Fibroblast of lung (primary cell): ENCODE data around the gene SUPT7L. TPM values are rescaled to one million over a fixed set of nuclear protein-coding genes. Genes with fewer than 3 reads are reported as not detected.

Experiments used
- DNase-seq, 2 donors: peaks; one replicate each; pipeline versions ENCODE4 v3.0.0 to v3.0.0-alpha.2; 2010; ENCODE audit warnings: low read depth in 2 of 2
- H2AFZ ChIP-seq: 2 replicates; pipeline ENCODE4 v1.5.1; 2012; ENCODE audit warnings: low read length, control low read depth, inconsistent platforms
- H3K27ac ChIP-seq: 2 replicates; pipeline ENCODE4 v1.5.1; 2011; ENCODE audit warnings: low read length, control low read depth; ENCODE audit not compliant: insufficient read depth
- H3K27me3 ChIP-seq: 2 replicates; pipeline ENCODE4 v1.5.1; 2011; ENCODE audit warnings: mild to moderate bottlenecking, low read length; ENCODE audit not compliant: control insufficient read depth, insufficient read depth
- H3K36me3 ChIP-seq: 2 replicates; pipeline ENCODE4 v1.5.1; 2011; ENCODE audit warnings: low read length; ENCODE audit not compliant: control insufficient read depth, insufficient read depth
- H3K4me1 ChIP-seq: 2 replicates; pipeline ENCODE4 v1.5.1; 2011; ENCODE audit warnings: low read length; ENCODE audit not compliant: control insufficient read depth, insufficient read depth; ENCODE audit errors: extremely low read depth
- H3K4me2 ChIP-seq: 2 replicates; pipeline ENCODE4 v1.5.1; 2011; ENCODE audit warnings: low read length, control low read depth; ENCODE audit not compliant: insufficient read depth; ENCODE audit errors: extremely low read depth
- H3K4me3 ChIP-seq, 4 experiments: fragments of 200-600 bp in 1 of 4; sonication (generic) in 1 of 4; replicated peaks in 1 of 4; 2 replicates each; pipeline ENCODE4 v1.5.1; 2011 to 2016; ENCODE audit warnings: low read length in 4 of 4, low read depth in 3 of 4, mild to moderate bottlenecking in 3 of 4, control low read depth in 2 of 4, inconsistent platforms in 1 of 4, mixed read lengths in 1 of 4; ENCODE audit not compliant: insufficient read depth in 1 of 4; ENCODE audit errors: control extremely low read depth in 1 of 4
- H3K79me2 ChIP-seq: 2 replicates; pipeline ENCODE4 v1.5.1; 2012; ENCODE audit warnings: mild to moderate bottlenecking, low read length, inconsistent platforms; ENCODE audit not compliant: control insufficient read depth, insufficient read depth
- H3K9ac ChIP-seq: 2 replicates; pipeline ENCODE4 v1.5.1; 2011; ENCODE audit warnings: mild to moderate bottlenecking, low read length, control low read depth; ENCODE audit not compliant: insufficient read depth
- H3K9me3 ChIP-seq: 2 replicates; pipeline ENCODE4 v1.5.1; 2012; ENCODE audit warnings: low read depth, low read length; ENCODE audit not compliant: control insufficient read depth, insufficient read depth
- H4K20me1 ChIP-seq: 2 replicates; pipeline ENCODE4 v1.5.1; 2011; ENCODE audit warnings: low read length; ENCODE audit not compliant: control insufficient read depth, insufficient read depth; ENCODE audit errors: extremely low read depth
- EZH2 ChIP-seq: IDR thresholded peaks from 2 replicates; pipeline ENCODE4 v1.5.1; 2012; ENCODE audit warnings: low read length, control low read depth, mild to moderate bottlenecking; ENCODE audit errors: missing control alignments
- polyA plus RNA-seq, 2 donors: library from polyadenylated mRNA; depleted of rRNA in 1 of 2; stranded (reverse) in 1 of 2; unstranded in 1 of 2; fragments of >200 nt; gene quantifications; 2 replicates each; pipeline ENCODE4 v1.2.1, GENCODE V29; 2011 to 2012; ENCODE audit warnings: missing spikeins in 1 of 2
- total RNA-seq: library from RNA; depleted of rRNA; stranded (reverse); fragments of >200 nt; gene quantifications from 2 replicates; pipeline ENCODE4 v1.2.1, GENCODE V29; 2014
- TF ChIP-seq, protein P1 (sequence below), 2 donors: IDR thresholded peaks in 1 of 2; conservative IDR thresholded peaks in 1 of 2; 1 replicate in 1 of 2; 2 replicates in 1 of 2; pipeline ENCODE4 v1.5.1; 2011 to 2012; ENCODE audit warnings: low read length in 2 of 2, control low read depth in 1 of 2, inconsistent platforms in 1 of 2, low read depth in 1 of 2, mild to moderate bottlenecking in 1 of 2

SUPT7L gene
- total and polyA plus RNA-seq, 2 donors (not counting 1 experiment from before 2014, with no cell fraction given), result 27.2 to 29.9 TPM

- peak overlapping the region; percentile 48 for H3K27ac ChIP-seq
- no peak overlapping the region for H2AFZ ChIP-seq
These were observed 40.4 kb upstream of the SUPT7L start for GRCh38 chr2:27703638-27704341.

DNA sequence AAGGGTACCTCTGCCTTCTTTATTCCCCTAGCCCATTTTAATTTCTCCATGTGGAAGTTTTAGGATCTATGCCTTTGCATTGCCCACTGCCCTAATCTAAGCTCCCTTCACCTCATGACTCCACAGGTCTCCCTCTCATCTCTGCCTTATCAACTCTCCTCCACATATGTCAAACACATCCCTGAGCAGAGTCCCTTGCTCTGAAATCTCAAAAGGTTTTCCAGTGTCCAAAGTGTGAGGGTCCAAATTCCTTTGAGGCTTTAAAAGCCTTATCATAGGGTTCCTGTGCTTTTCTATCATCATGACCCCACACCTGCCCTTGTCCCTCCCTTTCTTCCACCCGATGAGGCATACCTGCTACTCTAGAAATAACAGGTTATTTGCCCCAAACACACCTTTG is 38.9 kb upstream of the SUPT7L start:
- no peak overlapping the region for H3K27ac ChIP-seq
- no peak overlapping the region for H3K4me3 ChIP-seq
- no peaks in the 10 kb centered on the region for H3K27me3 ChIP-seq
- H4K20me1 ChIP-seq, result no peaks in the 10 kb centered on the region
- no peaks in the 10 kb centered on the region for H3K79me2 ChIP-seq
- peaks cover 16% of the 10 kb centered on the region for H3K4me1 ChIP-seq
- no peak overlapping the region for H3K9ac ChIP-seq
- no peak overlapping the region for H2AFZ ChIP-seq
- TF ChIP-seq EZH2, result no peak
- TF ChIP-seq, protein P1, sequence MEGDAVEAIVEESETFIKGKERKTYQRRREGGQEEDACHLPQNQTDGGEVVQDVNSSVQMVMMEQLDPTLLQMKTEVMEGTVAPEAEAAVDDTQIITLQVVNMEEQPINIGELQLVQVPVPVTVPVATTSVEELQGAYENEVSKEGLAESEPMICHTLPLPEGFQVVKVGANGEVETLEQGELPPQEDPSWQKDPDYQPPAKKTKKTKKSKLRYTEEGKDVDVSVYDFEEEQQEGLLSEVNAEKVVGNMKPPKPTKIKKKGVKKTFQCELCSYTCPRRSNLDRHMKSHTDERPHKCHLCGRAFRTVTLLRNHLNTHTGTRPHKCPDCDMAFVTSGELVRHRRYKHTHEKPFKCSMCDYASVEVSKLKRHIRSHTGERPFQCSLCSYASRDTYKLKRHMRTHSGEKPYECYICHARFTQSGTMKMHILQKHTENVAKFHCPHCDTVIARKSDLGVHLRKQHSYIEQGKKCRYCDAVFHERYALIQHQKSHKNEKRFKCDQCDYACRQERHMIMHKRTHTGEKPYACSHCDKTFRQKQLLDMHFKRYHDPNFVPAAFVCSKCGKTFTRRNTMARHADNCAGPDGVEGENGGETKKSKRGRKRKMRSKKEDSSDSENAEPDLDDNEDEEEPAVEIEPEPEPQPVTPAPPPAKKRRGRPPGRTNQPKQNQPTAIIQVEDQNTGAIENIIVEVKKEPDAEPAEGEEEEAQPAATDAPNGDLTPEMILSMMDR (conservative IDR thresholded peaks at IDR 0.05 in 1 of 2, IDR thresholded peaks at IDR 0.05 in 1 of 2; ENCODE audit: low read depth in 1 of 2, low read length in 2 of 2), result no peak
- DNase-seq, result no peak
- no peak overlapping the region for H3K4me2 ChIP-seq
- H3K36me3 ChIP-seq, result no peaks in the 10 kb centered on the region
- no peaks in the 10 kb centered on the region for H3K9me3 ChIP-seq

More at GRCh38 chr2:27703638-27704341, 40.4 kb upstream of the SUPT7L start:
- no peak overlapping the region for H3K9ac ChIP-seq
- peaks cover 16% of the 10 kb centered on the region for H3K4me1 ChIP-seq
- peak; percentile 87 to 93 for DNase-seq
- no peaks in the 10 kb centered on the region for H3K79me2 ChIP-seq
- H3K4me2 ChIP-seq, result no peak overlapping the region
- no peaks in the 10 kb centered on the region for H3K27me3 ChIP-seq
- H3K9me3 ChIP-seq, result no peaks in the 10 kb centered on the region
- H3K4me3 ChIP-seq, result no peak overlapping the region
- no peaks in the 10 kb centered on the region for H4K20me1 ChIP-seq
- H3K36me3 ChIP-seq, result no peaks in the 10 kb centered on the region
- no peak for TF ChIP-seq EZH2
- TF ChIP-seq, protein P1 (conservative IDR thresholded peaks at IDR 0.05 in 1 of 2, IDR thresholded peaks at IDR 0.05 in 1 of 2; ENCODE audit: low read depth in 1 of 2, low read length in 2 of 2), result peak; percentile 88 to 89

GRCh38 chr2:27701676-27702075 is 38.3 kb upstream of the SUPT7L start:
- no peaks in the 10 kb centered on the region for H3K27me3 ChIP-seq
- no peak overlapping the region for H3K4me3 ChIP-seq
- peak; percentile 56 to 69 for DNase-seq
- no peak overlapping the region for H2AFZ ChIP-seq
- no peaks in the 10 kb centered on the region for H3K36me3 ChIP-seq
- no peaks in the 10 kb centered on the region for H3K79me2 ChIP-seq
- no peaks in the 10 kb centered on the region for H4K20me1 ChIP-seq
- no peak overlapping the region for H3K27ac ChIP-seq
- H3K4me2 ChIP-seq, result no peak overlapping the region
- no peak overlapping the region for H3K9ac ChIP-seq
- no peaks in the 10 kb centered on the region for H3K9me3 ChIP-seq
- no peak for TF ChIP-seq EZH2
- TF ChIP-seq, protein P1 (conservative IDR thresholded peaks at IDR 0.05 in 1 of 2, IDR thresholded peaks at IDR 0.05 in 1 of 2; ENCODE audit: low read depth in 1 of 2, low read length in 2 of 2), result no peak
- H3K4me1 ChIP-seq, result peaks cover 16% of the 10 kb centered on the region
